HG03280 (cell line): ENCODE results near the gene BACH2.
"Not testable (repeated sequence)": the region's sequence is repeated elsewhere in the genome, so short reads cannot be mapped to it uniquely, and the experiment has no call there.

Experiments used
- ATAC-seq: cut with Tn5 transposase; IDR thresholded peaks from one replicate; pipeline ENCODE4 v1.9.1; 2021; ENCODE audit warnings: mild to moderate bottlenecking, moderate library complexity; ENCODE audit not compliant: unreplicated experiment

BACH2 gene

GRCh38 chr6:89927791-89928550, 368.7 kb downstream of the BACH2 start:
- ATAC-seq = no peak

GRCh38 chr6:89927264-89927663, 369.4 kb downstream of the BACH2 start:
- ATAC-seq = no peak

- ATAC-seq = no peak
Observed at GRCh38 chr6:89925826-89926225, 370.8 kb downstream of the BACH2 start.

- no peak for ATAC-seq
Observed at GRCh38 chr6:89924231-89924630, 372.4 kb downstream of the BACH2 start.

GRCh38 chr6:89921691-89922090, 375.0 kb downstream of the BACH2 start:
- no peak for ATAC-seq

GRCh38 chr6:89921197-89921596, 375.4 kb downstream of the BACH2 start:
- ATAC-seq = no peak

- ATAC-seq = no peak
Observed at GRCh38 chr6:89917801-89918366, 378.8 kb downstream of the BACH2 start.

GRCh38 chr6:89917216-89917615, 379.4 kb downstream of the BACH2 start:
- ATAC-seq = no peak

GRCh38 chr6:89916136-89916920, 380.3 kb downstream of the BACH2 start:
- no peak for ATAC-seq

GRCh38 chr6:89910902-89911240, 385.8 kb downstream of the BACH2 start:
- ATAC-seq = no peak

- not testable (repeated sequence) for ATAC-seq
Observed at GRCh38 chr6:89910001-89910901, 386.4 kb downstream of the BACH2 start.

GRCh38 chr6:89895276-89895874, 401.3 kb downstream of the BACH2 start:
- no peak for ATAC-seq

GRCh38 chr6:89894169-89894568, 402.5 kb downstream of the BACH2 start, which contains the start of gene GJA10:
TSS of gene GJA10 (plus strand) at chr6:89894469. CDS start at chr6:89894469, 0 bp downstream.
- no peak for ATAC-seq

- not testable (repeated sequence) for ATAC-seq
Observed at GRCh38 chr6:89892577-89892976, 404.1 kb downstream of the BACH2 start.

- ATAC-seq = not testable (repeated sequence)
Observed at GRCh38 chr6:89890845-89891528, 405.7 kb downstream of the BACH2 start.

- ATAC-seq = no peak
Observed at GRCh38 chr6:89888871-89889270, 407.8 kb downstream of the BACH2 start.

- no peak for ATAC-seq
Observed at GRCh38 chr6:89888138-89888514, 408.5 kb downstream of the BACH2 start.

GRCh38 chr6:89887452-89888137, 409.0 kb downstream of the BACH2 start:
- no peak for ATAC-seq

- no peak for ATAC-seq
Observed at GRCh38 chr6:89886378-89887120, 410.1 kb downstream of the BACH2 start.
